ENCODE data around the gene SMIM3. TPM values are rescaled to one million over a fixed set of nuclear protein-coding genes. Genes with fewer than 3 reads are reported as not detected.

Gene SMIM3
- polyA plus RNA-seq, 2 of the 4 experiments (the other 2 are of a cell fraction) = 4.5 to 4.6 TPM

GRCh38 chr5:150780816-150781221, 2.3 kb downstream of the SMIM3 start:
- H3K4me1 ChIP-seq = peaks cover 9% of the 10 kb centered on the region
- H3K4me3 ChIP-seq = no peak overlapping the region
- peaks cover 4% of the 10 kb centered on the region; the same call in 1 of the 3 replicates for H3K9me3 ChIP-seq
- no peak overlapping the region for H3K4me2 ChIP-seq
- DNase-seq (ENCODE audit: low read depth in 1 of 2, low spot score in 1 of 2) (no peak), FAIRE-seq (no peak), ATAC-seq (no peak)
- 90% methylated on average over 5 of the region's 5 CpGs for WGBS (ENCODE audit: missing lambda C conversion rate)
- no peak overlapping the region for H3K27ac ChIP-seq
- ChIA-PET CTCF (interaction anchor here (1.0 to 3.5 kb wide), 3 partner anchors 8 to 23 kb away, joined by 3 to 16 read pairs (median 4); no protein-coding TSS in a partner anchor), POLR2A (no interaction called here)
- TF ChIP-seq ZNF302 (CRISPR knock-in tag; IDR thresholded peaks at IDR 0.05) = no peak
- no peak for TF ChIP-seq HEYL (CRISPR knock-in tag; IDR thresholded peaks at IDR 0.05)
- TF ChIP-seq MAFK (IDR thresholded peaks at IDR 0.05; ENCODE audit: partially characterized antibody) = no peak
- TF ChIP-seq BHLHE40 (IDR thresholded peaks at IDR 0.05; ENCODE audit: low read depth, low read length) = no peak
- no peak for TF ChIP-seq USF2 (IDR thresholded peaks at IDR 0.05)
- TF ChIP-seq HOXB13 (CRISPR knock-in tag; IDR thresholded peaks at IDR 0.05; ENCODE audit: low read depth) = no peak
- no peak for TF ChIP-seq RAD21 (conservative IDR thresholded peaks at IDR 0.05 in 1 of 2, IDR thresholded peaks at IDR 0.05 in 1 of 2)
- no peak for TF ChIP-seq ZC3H11A (IDR thresholded peaks at IDR 0.05)

GRCh38 chr5:150781706-150782614, 3.4 kb downstream of the SMIM3 start:
- FAIRE-seq (no peak), ATAC-seq (no peak), DNase-seq (ENCODE audit: low read depth in 1 of 2, low spot score in 1 of 2) (no peak)
- ChIA-PET POLR2A (no interaction called here), CTCF (interaction anchor here (1.3 to 3.5 kb wide), 2 partner anchors 19 to 24 kb away, joined by 3 to 16 read pairs; no protein-coding TSS in a partner anchor)
- peaks cover 9% of the 10 kb centered on the region for H3K4me1 ChIP-seq
- peaks cover 11% of the 10 kb centered on the region; the same call in 2 of the 3 replicates for H3K9me3 ChIP-seq
- TF ChIP-seq CHD4 (IDR thresholded peaks at IDR 0.05; ENCODE audit: borderline replicate concordance) (no peak), HDAC2 (IDR thresholded peaks at IDR 0.05) (no peak), REST (IDR thresholded peaks at IDR 0.05) (no peak), FOXS1 (CRISPR knock-in tag; IDR thresholded peaks at IDR 0.05) (no peak), FOSB (CRISPR knock-in tag; IDR thresholded peaks at IDR 0.05) (no peak), ZSCAN20 (CRISPR knock-in tag; IDR thresholded peaks at IDR 0.05) (no peak), CBX2 (IDR thresholded peaks at IDR 0.05; ENCODE audit: borderline replicate concordance, low read depth) (no peak), EHF (CRISPR knock-in tag; IDR thresholded peaks at IDR 0.05) (no peak), NFE2L2 (conservative IDR thresholded peaks at IDR 0.05; ENCODE audit: low read length) (no peak), CTCF (IDR thresholded peaks at IDR 0.05) (no peak)
- H3K27ac ChIP-seq = no peak overlapping the region
- 84% methylated on average over 10 of the region's 10 CpGs for WGBS (ENCODE audit: missing lambda C conversion rate)
- H3K4me2 ChIP-seq = no peak overlapping the region
- no peak overlapping the region for H3K4me3 ChIP-seq

Measured in A549 (cell line).